Astrocyte (in vitro differentiated cells and primary cell): ENCODE data around the gene SLC9A7. TPM values are rescaled to one million over a fixed set of nuclear protein-coding genes. Genes with fewer than 3 reads are reported as not detected.

ENCODE experiments used
- DNase-seq: peaks from one replicate; pipeline ENCODE4 v3.0.0-alpha.2; 2010; ENCODE audit warnings: low read depth
- FAIRE-seq: peaks from 2 replicates; lab custom pipeline; 2011; peaks lifted over from hg19 to GRCh38; lab: Jason Lieb, UNC
- H2AFZ ChIP-seq: 2 replicates; pipeline ENCODE4 v1.6.0; 2012; ENCODE audit warnings: low read depth, low read length, inconsistent platforms
- H3K27ac ChIP-seq: 2 replicates; pipeline ENCODE4 v1.5.1; 2011; ENCODE audit warnings: low read depth, low read length, inconsistent platforms
- H3K27me3 ChIP-seq: 2 replicates; pipeline ENCODE4 v1.6.0; 2011; ENCODE audit warnings: low read length, inconsistent platforms; ENCODE audit not compliant: insufficient read depth
- H3K36me3 ChIP-seq: 2 replicates; pipeline ENCODE4 v1.5.1; 2011; ENCODE audit warnings: low read length, inconsistent platforms; ENCODE audit not compliant: insufficient read depth
- H3K4me1 ChIP-seq: 2 replicates; pipeline ENCODE4 v1.5.1; 2011; ENCODE audit warnings: low read length, inconsistent platforms; ENCODE audit not compliant: insufficient read depth
- H3K4me2 ChIP-seq: 2 replicates; pipeline ENCODE4 v1.6.0; 2012; ENCODE audit warnings: low read length, inconsistent platforms
- H3K4me3 ChIP-seq: 2 replicates; pipeline ENCODE4 v1.5.1; 2011; ENCODE audit warnings: low read depth, mild to moderate bottlenecking, low read length, inconsistent platforms; ENCODE audit not compliant: insufficient read depth
- H3K79me2 ChIP-seq: 2 replicates; pipeline ENCODE4 v1.6.0; 2012; ENCODE audit warnings: mild to moderate bottlenecking, low read length, inconsistent platforms; ENCODE audit not compliant: insufficient read depth
- H3K9ac ChIP-seq: 2 replicates; pipeline ENCODE4 v1.6.0; 2012; ENCODE audit warnings: mild to moderate bottlenecking, low read length, inconsistent platforms
- H3K9me3 ChIP-seq: 2 replicates; pipeline ENCODE4 v1.5.1; 2012; ENCODE audit warnings: low read depth, mild to moderate bottlenecking, low read length, inconsistent platforms; ENCODE audit not compliant: insufficient read depth
- H4K20me1 ChIP-seq: 2 replicates; pipeline ENCODE4 v1.6.0; 2012; ENCODE audit warnings: low read length, inconsistent platforms; ENCODE audit not compliant: insufficient read depth
- H3K27ac Mint-ChIP-seq: one replicate; pipeline ENCODE4 v1.8.0; 2021; ENCODE audit warnings: mild to moderate bottlenecking, mixed read lengths; ENCODE audit not compliant: unreplicated experiment
- H3K27me3 Mint-ChIP-seq: one replicate; pipeline ENCODE4 v1.8.0; 2021; ENCODE audit warnings: low read depth, mixed read lengths; ENCODE audit not compliant: unreplicated experiment
- H3K36me3 Mint-ChIP-seq: one replicate; pipeline ENCODE4 v1.8.0; 2021; ENCODE audit warnings: low read depth, mixed read lengths; ENCODE audit not compliant: unreplicated experiment
- H3K4me1 Mint-ChIP-seq: one replicate; pipeline ENCODE4 v1.8.0; 2021; ENCODE audit warnings: low read depth, mixed read lengths; ENCODE audit not compliant: unreplicated experiment
- H3K4me3 Mint-ChIP-seq: one replicate; pipeline ENCODE4 v1.8.0; 2021; ENCODE audit warnings: mild to moderate bottlenecking, moderate library complexity, mixed read lengths; ENCODE audit not compliant: unreplicated experiment
- H3K9me3 Mint-ChIP-seq: one replicate; pipeline ENCODE4 v1.8.0; 2021; ENCODE audit warnings: mild to moderate bottlenecking, mixed read lengths; ENCODE audit not compliant: unreplicated experiment
- CTCF ChIP-seq: IDR thresholded peaks from 2 replicates; pipeline ENCODE4 v1.5.1; 2011; ENCODE audit warnings: low read depth, mild to moderate bottlenecking, inconsistent platforms, low read length, moderate library complexity; ENCODE audit not compliant: insufficient read depth
- EZH2 ChIP-seq: IDR thresholded peaks from 2 replicates; pipeline ENCODE4 v1.6.1; 2012; ENCODE audit warnings: mild to moderate bottlenecking, low read length, inconsistent platforms; ENCODE audit not compliant: insufficient read depth
- total RNA-seq: library from RNA; stranded (reverse); gene quantifications from 2 replicates; pipeline ENCODE4 v1.2.1, GENCODE V29; 2021

SLC9A7 gene
- total RNA-seq, 1 donor from 2014 or later, result 21.0 TPM

GRCh38 chrX:46642145-46642544, 116.8 kb downstream of the SLC9A7 start:
- FAIRE-seq, result peak; percentile 75
- H3K4me1 Mint-ChIP-seq, result peaks cover 3% of the 10 kb centered on the region

GRCh38 chrX:46637938-46638337, 121.0 kb downstream of the SLC9A7 start:
- Histone ChIP-seq H3K36me3 (no peaks in the 10 kb centered on the region), H3K27ac (no peak overlapping the region), H3K79me2 (no peaks in the 10 kb centered on the region), H3K4me1 (peaks cover 5% of the 10 kb centered on the region), H3K9ac (no peak overlapping the region), H4K20me1 (no peaks in the 10 kb centered on the region), H3K4me3 (no peak overlapping the region), H3K9me3 (no peaks in the 10 kb centered on the region), H3K4me2 (no peak overlapping the region), H2AFZ (no peak overlapping the region), H3K27me3 (no peaks in the 10 kb centered on the region)
- no peak overlapping the region for H3K27ac Mint-ChIP-seq
- TF ChIP-seq CTCF, result no peak
- TF ChIP-seq EZH2, result no peak
- H3K36me3 Mint-ChIP-seq, result no peaks in the 10 kb centered on the region
- no peak overlapping the region for H3K4me3 Mint-ChIP-seq
- no peaks in the 10 kb centered on the region for H3K9me3 Mint-ChIP-seq
- H3K4me1 Mint-ChIP-seq, result peaks cover 3% of the 10 kb centered on the region
- no peaks in the 10 kb centered on the region for H3K27me3 Mint-ChIP-seq
- peak; percentile 33 for DNase-seq
- FAIRE-seq, result peak; percentile 54

More at GRCh38 chrX:46642145-46642544, 116.8 kb downstream of the SLC9A7 start:
- peaks cover 5% of the 10 kb centered on the region for H3K4me1 ChIP-seq
- no peaks in the 10 kb centered on the region for H4K20me1 ChIP-seq
- no peaks in the 10 kb centered on the region for H3K27me3 ChIP-seq
- Mint-ChIP-seq H3K27ac (no peak overlapping the region), H3K9me3 (no peaks in the 10 kb centered on the region), H3K36me3 (peaks cover 6% of the 10 kb centered on the region), H3K27me3 (no peaks in the 10 kb centered on the region), H3K4me3 (no peak overlapping the region)
- no peak overlapping the region for H3K4me3 ChIP-seq
- no peak overlapping the region for H3K4me2 ChIP-seq
- no peaks in the 10 kb centered on the region for H3K79me2 ChIP-seq
- no peaks in the 10 kb centered on the region for H3K9me3 ChIP-seq
- no peak overlapping the region for H2AFZ ChIP-seq
- no peak overlapping the region for H3K27ac ChIP-seq
- DNase-seq, result no peak
- no peak overlapping the region for H3K9ac ChIP-seq
- no peaks in the 10 kb centered on the region for H3K36me3 ChIP-seq
- TF ChIP-seq CTCF (no peak), EZH2 (no peak)

GRCh38 chrX:46636223-46636622, 122.7 kb downstream of the SLC9A7 start:
- no peaks in the 10 kb centered on the region for H4K20me1 ChIP-seq
- H3K79me2 ChIP-seq, result no peaks in the 10 kb centered on the region
- Mint-ChIP-seq H3K27ac (no peak overlapping the region), H3K9me3 (no peaks in the 10 kb centered on the region), H3K4me1 (peaks cover 3% of the 10 kb centered on the region), H3K36me3 (no peaks in the 10 kb centered on the region), H3K4me3 (no peak overlapping the region), H3K27me3 (no peaks in the 10 kb centered on the region)
- no peak overlapping the region for H3K9ac ChIP-seq
- H3K27me3 ChIP-seq, result no peaks in the 10 kb centered on the region
- H3K4me3 ChIP-seq, result no peak overlapping the region
- H3K27ac ChIP-seq, result no peak overlapping the region
- peaks cover 5% of the 10 kb centered on the region for H3K4me1 ChIP-seq
- no peak overlapping the region for H2AFZ ChIP-seq
- TF ChIP-seq EZH2 (no peak), CTCF (no peak)
- H3K36me3 ChIP-seq, result no peaks in the 10 kb centered on the region
- no peak overlapping the region for H3K4me2 ChIP-seq
- no peak for FAIRE-seq
- no peaks in the 10 kb centered on the region for H3K9me3 ChIP-seq
- DNase-seq, result no peak
